ENCODE results near the gene NUPR1.
"Not testable (repeated sequence)": the region's sequence is repeated elsewhere in the genome, so short reads cannot be mapped to it uniquely, and the experiment has no call there.

- not testable (repeated sequence) for TF ChIP-seq POLR2A (IDR thresholded peaks at IDR 0.05; ENCODE audit: low read length); GATA1 (IDR thresholded peaks at IDR 0.05; ENCODE audit: low read depth, low read length)
Measured at GRCh38 chr16:28500476-28501180, 38.1 kb downstream of the NUPR1 start.

All from erythroblast (primary cell).